EL (cell line): ENCODE data around the gene KLHL3.

Experiments used
- DNase-seq: peaks from one replicate; pipeline ENCODE4 v3.0.0-alpha.2; 2016

KLHL3 gene

DNA sequence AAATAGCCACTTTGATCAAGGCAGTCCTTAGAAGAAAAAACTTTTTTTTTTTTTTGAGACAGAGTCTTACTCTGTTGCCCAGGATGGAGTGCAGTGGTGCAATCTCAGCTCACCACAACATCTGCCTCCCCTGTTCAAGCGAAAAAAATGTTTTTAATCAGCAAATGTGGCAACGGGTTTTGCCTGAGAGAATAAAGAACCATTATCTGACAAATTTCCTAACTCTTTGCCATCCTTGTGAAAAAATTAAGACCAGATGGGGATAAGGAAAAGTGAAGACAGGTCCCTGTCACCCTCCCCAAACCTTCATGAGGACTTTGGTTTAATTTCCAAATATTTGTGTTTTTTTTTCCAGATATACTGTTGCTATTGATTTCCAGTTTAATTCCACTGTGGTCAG is 129.5 kb downstream of the KLHL3 start:
- no peak for DNase-seq

DNA sequence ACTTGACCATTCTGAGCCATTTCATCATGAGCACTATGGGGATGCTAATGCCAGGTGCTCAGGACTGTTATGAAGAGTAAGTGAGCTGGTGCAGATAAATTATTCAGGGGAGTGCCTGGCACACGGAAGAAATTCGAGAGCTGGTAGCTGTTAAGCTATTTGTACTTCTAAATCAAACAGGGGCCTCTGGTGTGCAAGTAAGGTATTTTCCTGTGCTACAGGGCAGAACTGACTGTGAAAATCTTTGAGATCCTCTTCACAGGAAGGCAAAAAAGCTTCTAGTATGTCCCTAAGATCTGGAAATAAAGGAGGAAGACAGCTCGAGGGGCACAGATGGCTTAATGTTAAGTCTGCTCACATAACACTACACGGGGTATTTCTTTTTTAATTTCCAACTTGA is 130.5 kb downstream of the KLHL3 start:
- DNase-seq = peak; percentile 27

DNA sequence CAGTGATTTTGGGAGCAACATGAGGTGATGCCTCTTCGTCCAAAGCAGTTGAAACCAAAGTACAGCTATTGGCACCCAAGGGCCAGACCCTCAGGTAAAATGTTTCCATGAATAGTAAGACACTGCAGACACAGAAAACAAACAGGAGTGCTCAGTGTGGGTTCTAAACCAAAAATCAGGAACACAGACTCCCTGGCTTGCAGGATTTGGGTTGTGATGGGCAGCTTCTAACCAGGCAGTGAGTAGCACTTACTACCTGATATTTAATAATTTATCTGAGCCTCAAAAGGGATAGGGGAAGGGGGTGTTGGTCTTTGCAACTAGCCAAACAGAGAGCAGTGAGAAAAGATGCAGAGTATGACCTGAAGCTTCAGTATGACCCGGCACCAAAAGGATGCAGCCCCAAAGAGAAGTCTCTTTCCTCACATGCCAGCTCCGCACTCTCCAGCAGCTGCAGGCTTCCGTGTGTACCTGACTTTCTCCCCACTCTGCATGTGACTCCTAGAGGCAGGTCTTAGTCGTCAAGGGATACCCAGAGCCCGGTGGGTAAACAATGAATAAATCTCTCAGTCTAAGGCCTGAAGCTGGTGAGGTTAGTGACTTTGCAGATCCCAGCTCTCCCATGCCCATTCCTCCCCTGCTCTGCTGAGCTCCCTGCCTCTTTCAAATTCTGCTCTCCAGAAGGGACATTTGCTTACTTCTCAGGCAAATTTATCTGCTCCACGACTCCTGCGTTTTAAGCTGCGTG is 131.4 kb downstream of the KLHL3 start:
- DNase-seq = no peak

DNA sequence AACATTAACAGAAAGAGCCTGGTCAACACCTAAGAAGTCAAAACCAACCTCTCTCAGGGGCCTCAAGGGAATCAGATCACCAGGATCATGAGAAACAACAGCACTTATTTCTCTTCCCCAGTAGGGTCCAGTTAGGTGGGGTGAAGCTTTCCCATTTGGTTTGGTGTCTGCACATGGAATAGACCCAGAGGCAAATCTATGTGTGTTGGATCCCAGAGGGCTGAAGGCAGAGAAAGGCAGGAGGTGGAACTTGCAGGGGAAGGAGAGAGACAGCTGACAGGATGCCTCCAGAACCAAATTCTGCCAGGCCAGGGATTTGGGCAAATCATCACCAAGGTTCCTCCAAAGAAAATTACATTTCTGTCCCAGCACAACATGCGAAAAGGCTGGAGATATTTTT is 132.0 kb downstream of the KLHL3 start:
- DNase-seq = no peak

DNA sequence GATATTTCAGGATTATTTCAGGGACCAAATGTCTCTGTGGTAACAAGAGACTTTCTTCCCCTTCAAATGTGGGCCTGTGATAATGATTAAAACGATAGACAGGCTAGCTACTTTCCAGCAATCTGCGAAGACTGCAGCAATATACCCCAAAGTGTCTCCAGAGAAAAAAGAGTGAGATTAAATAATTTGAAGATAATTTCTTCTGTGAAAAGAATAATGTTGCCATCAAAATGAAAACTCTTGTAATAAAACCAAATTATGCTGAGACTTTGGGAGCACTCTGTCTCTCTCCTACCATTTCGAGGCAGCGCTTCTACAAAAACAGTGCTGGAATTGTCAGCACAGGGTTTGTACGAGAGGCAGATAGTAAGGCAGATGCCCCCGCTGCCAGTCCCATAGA is 132.5 kb downstream of the KLHL3 start:
- DNase-seq = no peak

DNA sequence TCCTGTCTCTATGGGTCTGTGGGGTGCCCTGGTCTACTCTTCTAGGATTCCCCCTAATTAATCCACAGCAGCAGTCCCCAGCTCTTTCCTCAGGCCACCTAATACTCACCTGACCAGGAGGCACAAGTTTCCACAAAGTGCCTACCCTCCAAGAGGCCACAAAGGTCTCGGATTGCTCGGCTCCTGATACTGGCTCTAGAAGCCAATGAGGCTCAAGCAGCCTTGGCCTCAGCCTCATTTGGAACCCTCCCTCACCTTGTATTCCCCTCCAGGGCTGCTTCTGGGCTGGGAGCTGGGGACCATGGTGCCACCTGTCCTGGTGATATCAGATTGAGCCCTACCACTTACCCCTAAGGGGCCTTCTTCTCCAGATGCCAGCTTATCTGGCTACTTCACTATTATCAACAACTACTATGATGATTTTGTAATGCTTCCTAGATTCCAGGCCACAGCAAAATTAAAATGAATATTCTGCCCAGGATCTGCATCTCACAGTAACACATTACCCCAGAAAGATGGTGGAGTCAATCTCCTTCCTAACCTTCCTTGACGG is 133.1 kb downstream of the KLHL3 start:
- no peak for DNase-seq

DNA sequence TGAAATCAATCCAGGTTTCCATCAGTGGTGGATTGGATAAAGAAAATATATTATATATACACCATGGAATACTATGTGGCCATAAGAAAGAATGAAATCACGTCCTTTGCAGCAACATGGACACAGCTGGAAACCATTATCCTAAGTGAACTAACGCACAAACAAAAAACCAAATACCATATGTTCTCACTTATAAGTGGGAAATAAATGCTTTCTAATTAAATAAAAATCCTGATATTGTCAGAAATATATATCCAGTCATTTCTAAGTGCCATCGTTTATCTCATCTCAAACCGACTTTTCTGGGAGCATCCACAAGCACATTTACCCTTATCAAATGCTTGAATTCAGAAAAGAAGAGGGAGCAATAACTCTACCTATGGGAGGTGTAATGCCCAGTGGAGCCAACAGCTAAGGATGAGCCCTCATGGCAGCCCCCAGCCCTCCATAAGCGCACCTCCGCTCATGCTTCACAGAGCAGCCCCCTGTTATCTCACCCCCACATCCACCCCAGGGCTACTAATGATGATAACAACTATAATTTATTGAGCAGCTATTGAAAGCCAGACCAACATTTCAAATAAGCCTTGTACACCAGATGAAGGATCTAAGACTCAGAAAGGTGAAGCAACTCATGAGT is 135.0 kb downstream of the KLHL3 start:
- DNase-seq = no peak

DNA sequence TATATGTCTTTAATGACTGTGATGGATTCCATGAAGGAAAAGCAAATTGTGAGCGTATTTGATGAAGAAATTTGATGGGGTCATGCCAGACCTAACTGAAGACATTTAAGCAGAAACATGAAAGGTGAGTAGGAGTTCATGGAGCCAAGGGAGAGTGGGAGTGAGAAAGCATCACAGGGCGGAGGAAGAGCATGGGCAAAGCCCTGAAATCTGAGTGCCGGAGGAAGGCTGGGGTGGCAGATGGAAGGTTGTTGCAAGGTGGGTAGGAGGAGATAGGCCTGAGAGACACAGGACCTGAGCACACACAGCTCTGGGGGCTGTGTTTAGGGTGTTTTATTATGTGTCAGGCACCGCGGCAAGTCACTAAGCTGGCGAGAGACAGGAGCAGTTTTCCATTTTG is 136.4 kb downstream of the KLHL3 start:
- DNase-seq = no peak

DNA sequence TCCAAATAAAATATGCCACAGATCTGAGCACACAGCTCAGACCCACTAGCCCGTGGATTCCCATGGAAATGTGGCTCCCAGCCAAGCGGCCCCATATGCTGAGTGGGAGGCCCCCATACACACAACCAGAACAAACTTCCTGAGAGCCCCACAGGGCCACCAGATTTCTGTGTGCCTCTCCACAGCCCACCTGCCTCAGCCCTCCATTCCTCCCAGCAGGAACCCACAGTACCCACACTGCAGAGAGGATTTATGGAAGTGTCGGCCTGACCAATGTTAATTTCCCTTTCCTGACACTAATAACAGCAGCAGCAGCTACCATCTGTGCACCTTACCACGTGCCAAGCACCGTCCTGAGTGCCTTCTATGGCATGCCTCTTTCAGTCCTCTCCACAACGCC is 137.5 kb downstream of the KLHL3 start:
- no peak for DNase-seq

DNA sequence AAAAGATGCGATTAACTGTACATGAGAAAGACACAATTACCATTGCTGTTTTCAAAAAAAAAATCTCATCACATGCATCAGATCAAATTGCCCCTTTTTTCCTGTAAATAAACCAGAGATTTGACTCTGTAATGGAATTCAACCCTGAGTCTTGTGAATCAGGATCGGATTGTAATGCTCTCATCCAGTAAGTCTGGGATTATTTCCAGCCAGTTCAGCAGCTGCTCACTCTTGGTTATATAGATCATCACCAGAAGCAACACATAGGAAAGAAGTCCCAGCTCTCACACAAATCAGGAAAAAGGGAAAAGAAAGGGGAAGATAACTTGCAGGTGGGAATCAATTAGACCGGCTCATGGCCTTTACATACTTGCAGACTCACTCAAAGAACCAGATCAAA is 138.9 kb downstream of the KLHL3 start:
- no peak for DNase-seq

DNA sequence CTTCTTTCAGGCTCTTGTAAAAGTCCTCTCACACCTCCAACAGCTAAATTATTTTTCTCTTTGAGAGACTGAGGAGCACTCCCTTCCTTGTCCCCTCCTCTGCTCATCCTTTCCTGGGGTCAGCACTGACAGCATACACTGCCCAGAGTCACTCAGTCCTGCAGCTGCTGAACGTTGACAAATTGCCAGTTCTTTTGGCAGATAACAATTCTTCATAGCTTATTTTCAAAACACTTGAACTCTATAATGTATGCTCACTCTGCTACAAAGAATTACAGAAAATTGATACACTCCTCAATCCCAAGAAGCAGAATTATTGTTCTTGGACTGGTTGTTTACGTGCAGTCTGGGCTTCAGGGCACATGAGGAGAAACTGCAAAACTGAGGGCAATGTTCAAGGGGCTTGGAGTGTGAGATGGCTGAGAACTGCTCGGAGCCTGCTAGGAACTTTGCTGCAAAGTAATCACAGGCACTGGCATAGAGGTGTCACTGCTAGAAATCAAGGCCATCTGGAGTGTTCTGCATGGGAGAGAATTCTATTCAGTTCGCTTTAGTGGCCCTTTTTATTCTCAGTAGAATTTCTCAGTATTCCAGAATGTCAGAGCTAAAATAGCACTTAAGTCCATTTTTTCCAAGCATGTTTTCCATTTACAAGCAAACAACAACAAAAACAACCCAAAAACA is 140.4 kb downstream of the KLHL3 start:
- DNase-seq = no peak

DNA sequence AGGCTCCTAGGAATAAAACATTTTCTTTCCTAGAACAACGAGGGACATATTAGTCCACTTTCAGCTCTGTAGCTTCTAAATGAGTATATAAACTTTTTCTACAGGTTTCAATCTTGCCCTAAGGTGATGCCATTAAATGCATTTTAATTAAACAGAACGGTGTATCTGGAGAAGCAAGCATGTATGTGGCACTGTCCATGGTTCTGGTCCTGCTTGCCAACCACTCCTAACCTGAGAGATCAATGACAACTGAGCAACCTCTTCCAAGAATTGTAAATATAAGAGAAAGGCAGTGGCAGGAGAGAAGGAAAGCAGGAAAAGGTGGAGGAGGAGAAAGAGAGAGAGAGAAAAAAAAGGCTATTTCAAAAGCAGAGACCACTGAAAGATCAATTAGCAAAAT is 141.2 kb downstream of the KLHL3 start:
- DNase-seq = no peak

DNA sequence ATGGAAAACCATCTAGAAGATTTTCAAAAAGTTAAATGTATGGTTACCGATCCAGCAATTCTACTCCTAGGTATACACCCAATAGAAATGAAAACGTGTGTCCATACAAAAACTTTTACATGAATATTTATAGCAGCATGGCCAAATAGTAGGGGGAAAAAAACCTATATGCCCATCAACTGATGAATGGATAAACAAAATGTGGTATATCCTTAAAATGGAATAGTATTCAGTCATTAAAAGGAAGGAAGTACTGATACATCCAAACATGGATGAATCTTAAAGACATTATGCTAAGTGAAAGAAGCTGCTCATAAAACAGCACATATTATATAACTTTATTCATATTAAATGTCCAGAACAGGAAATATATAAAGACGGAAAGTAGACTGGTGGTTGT is 143.6 kb downstream of the KLHL3 start:
- DNase-seq = no peak

DNA sequence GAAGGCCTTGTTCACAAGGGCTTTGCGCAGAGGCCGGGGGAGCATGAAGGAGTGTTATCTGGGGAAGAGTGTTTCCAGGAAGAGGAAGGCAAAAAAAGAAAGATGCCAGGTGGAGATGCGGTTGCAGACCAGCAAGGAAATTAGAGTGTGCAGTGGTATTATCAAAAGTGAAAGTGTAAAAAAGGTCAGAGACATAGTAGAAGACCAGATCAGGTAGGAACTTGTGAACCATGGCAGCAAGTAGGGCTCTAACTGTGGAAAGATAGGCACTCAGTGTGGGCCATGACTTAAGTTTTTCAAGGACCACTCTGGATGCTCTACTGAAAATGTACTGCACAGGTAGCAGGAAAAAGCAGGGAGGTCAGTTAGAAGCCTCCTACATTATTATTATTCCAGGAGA is 146.7 kb downstream of the KLHL3 start:
- DNase-seq = no peak

DNA sequence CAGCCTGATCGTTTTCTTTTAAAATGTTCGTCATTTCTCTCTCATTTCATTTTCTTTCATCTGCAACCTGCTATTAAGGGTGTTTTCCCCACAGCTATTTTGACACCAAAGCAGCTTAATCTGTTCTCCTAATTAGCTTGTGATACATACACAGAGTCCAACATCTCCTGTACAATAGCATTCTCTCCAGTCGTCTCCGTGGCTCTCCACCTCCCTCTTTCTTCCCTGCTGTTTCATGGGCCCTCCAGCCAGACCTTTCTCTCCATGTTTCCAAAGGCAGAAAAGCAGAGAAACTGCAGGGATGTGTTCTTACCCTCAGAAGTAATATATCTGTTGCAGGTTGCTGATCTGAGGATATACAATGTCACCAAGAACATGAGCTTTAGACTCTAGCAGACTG is 148.0 kb downstream of the KLHL3 start:
- DNase-seq = no peak

DNA sequence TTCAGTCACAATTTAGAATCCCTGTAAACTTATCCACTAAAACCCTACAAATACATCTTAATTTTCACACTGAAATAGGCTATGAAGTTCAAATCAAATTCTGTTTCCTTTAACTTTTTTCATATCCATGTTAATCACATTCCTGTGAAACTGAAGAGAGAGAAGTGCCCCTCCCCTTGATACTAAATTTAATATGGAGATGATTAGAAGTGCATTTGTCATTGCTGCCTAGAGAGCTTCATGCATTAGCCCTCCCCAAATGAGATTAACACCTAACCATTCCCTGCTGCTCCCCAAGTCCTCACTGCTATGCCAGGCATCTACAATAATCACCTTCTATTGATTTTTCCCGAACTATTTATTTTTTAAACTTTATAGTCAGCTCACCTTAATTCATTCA is 151.6 kb downstream of the KLHL3 start:
- no peak for DNase-seq

DNA sequence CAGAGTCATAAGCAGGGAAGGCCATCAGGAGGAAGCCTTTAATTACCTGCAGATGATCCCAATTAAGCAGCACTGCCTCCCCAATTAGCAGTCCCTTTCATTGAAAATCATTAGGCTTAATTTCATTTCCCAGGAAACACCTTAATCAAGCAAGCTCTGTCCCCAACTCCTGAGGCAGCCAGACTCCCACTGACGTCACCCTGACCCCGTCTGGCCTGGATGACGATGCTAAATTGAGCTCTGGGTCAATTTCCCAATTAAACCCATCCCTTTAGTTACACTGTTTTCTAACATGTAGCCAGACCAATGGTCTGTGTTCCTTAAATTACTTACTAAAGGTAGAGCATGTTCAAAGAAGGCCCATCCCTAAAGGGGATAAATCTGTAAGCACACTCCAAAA is 152.8 kb downstream of the KLHL3 start:
- no peak for DNase-seq

DNA sequence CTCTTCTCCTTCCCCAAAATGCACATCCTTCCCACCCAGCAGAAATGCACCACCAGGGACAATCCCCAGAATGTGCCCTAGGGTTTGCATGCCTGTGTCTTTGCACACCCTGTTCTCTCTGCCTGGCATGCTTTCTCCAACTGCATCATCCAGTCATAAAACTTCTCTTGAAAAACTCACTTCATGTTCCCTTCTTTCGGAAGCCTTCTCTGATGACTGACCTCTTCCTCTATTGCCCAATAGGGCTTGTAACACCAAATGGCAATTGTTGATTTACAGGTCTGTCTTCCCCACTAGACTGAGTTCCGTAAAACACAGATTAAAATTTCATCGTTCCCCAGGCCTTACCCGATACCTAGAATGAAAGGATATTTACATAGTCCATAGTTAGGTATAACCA is 153.7 kb downstream of the KLHL3 start:
- peak; percentile 6 for DNase-seq

DNA sequence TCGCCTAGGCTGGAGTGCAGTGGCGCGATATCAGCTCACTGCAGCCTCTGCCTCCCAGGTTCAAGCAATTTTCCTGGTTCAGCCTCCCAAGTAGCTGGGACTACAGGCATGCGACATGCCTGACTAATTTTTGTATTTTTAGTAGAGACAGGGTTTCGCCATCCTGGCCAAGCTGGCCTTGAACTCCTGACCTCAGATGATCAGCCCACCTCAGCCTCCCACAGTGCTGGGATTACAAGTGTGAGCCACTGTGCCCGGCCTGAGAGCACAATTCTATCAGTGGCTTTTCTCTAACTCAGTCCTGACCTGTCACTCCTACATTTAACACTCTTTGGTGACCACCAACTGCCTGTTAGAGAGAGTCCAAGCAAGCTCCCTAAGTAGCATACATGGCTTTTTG is 154.1 kb downstream of the KLHL3 start:
- DNase-seq = no peak

DNA sequence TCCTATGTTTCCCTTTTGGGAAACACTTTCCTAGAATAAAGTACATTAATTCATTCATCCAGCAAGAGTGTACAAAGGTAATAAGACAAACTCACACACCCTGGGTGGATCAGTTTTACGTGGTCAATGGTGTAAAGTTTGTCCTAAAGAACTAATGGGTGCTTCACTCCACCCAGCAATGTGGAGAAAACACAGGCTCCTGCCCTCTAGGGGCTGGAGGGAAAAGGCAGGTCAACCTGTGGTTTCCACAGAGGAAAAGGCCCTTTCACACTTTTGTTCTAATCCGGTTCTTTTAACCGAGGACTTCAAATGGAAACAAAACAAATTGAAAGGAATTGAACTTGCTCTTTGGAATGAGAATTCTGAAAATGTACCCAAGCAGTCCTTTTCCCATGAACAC is 155.9 kb downstream of the KLHL3 start:
- DNase-seq = no peak

DNA sequence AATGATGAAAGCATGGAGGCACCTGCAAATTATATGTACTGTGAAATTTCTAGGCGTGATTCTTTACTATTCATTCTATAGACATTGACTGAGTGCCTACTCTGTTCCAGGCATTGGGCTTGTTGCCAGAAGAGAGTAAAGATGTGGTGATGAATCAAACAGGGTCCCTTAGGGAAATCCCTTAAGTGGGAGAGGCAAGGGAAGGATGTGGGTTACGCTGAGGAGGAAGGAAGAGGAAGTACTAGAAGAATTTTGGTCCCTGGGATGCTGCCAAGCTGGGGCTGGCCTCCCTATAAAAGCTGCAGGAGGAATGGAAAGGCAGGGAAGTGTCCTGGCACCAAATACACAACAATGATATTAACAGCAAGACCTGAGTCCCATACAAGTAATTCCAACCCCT is 160.0 kb downstream of the KLHL3 start:
- DNase-seq = peak; percentile 94

DNA sequence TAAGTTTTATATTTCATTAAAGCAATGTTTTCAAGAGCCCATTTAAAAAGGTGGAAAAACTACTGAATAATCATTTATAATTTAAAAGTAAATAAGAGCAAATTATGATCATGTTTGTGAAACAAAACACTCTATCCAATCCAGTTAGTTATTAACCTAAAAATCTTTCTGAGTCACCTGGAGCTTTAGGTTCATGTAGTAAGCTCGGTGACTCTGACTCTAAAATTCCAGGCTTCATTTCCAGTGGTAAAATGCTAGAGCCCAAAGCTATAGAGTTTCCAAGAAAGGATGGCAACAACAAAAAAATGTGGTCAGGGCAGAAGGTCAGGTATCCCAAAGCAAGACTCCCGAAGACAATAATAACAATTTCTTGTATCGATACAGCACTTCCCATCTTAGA is 160.7 kb downstream of the KLHL3 start:
- no peak for DNase-seq

DNA sequence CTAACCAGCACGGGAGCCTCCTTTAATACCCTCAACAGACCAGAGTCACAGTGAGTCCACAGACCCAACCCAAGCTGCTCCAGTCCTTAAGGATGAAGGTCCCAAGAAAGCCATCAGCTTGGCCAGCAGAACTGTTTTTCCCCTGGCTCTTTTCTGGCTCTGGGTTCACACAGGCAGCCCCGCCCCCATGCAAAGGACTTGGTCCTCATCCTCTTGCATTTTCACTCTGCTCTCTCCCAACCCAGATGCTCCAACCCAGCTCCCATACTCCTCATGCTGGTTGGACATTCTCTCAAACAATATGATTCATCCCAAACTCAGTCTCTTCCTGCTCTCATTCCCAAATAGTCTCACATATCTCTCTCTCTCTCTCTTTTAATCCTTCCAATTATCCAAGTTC is 162.5 kb downstream of the KLHL3 start:
- DNase-seq = peak; percentile 59

DNA sequence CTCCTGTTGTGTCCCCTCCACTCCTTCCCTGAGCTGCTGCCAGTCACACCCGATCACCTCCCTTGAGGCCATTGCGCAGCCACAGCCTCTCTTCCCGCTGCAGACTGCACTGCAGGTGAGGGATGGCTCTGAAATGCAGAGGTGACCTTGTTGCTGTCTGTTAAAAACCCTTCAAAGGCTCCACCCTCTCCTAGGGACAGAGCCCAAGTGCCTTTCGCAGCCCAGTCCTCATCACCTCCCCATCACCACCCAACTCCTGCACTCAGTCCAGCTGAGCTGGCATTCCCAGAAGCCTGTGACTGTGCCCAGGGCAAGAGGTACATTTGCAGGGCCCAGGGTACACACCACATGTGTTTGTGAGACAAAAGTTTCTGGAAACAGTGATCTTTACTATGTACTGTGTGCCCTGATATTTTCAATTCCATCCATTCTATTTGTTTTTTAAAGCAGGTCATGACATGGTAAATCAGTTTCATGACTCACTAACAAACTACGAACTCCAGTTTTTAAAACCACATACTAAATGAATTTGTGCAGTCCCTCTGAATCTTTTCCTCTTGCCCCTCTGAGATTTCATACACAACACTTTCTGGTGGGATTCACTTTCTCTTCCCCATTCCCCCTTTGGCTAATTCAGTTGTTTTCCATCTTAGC is 163.7 kb downstream of the KLHL3 start:
- DNase-seq = peak; percentile 66
